PC-9 (cell line): ENCODE measurements around the gene ZMAT1. TPM values are rescaled to one million over a fixed set of nuclear protein-coding genes. Genes with fewer than 3 reads are reported as not detected.

Experiments
- BruUV-seq: library from RNA; stranded (reverse); fragments of 400-500 nt; replicated peaks from 2 replicates; lab custom pipeline; 2021; lab: Mats Ljungman, UMichigan
- CTCF ChIA-PET: fragments of 300-600 bp; sonication (Branson Sonifier 250); formaldehyde crosslinking; loops from one replicate; lab custom pipeline; 2022; ENCODE audit warnings: antibody characterized with exemption; lab: Charles Lee
- POLR2A ChIA-PET: fragments of 300-600 bp; sonication (Branson Sonifier 250); formaldehyde crosslinking; loops from one replicate; lab custom pipeline; 2022; ENCODE audit warnings: antibody characterized with exemption; ENCODE audit not compliant: unreplicated experiment; lab: Charles Lee
- DNase-seq, 2 experiments: peaks; one replicate each; pipeline versions ENCODE4 v3.0.0 to v3.0.0-alpha.2; 2015 to 2022; ENCODE audit warnings: mixed read lengths in 1 of 2
- H2AFZ ChIP-seq: fragments of 200-600 bp; sonication (generic); 2 replicates; pipeline ENCODE4 v1.8.1; 2017; ENCODE audit warnings: antibody characterized with exemption
- H3F3A ChIP-seq: fragments of 200-600 bp; sonication (generic); 2 replicates; pipeline ENCODE4 v1.8.1; 2017; ENCODE audit warnings: antibody characterized with exemption, mild to moderate bottlenecking, low read depth; ENCODE audit not compliant: insufficient read depth
- H3K27ac ChIP-seq: fragments of 200-600 bp; sonication (generic); 2 replicates; pipeline ENCODE4 v1.6.1; 2016; ENCODE audit warnings: mixed run types
- H3K27me3 ChIP-seq: fragments of 200-600 bp; sonication (generic); 2 replicates; pipeline ENCODE4 v1.6.1; 2016; ENCODE audit warnings: low read depth, mixed run types; ENCODE audit not compliant: insufficient read depth
- H3K36me3 ChIP-seq: fragments of 200-600 bp; sonication (generic); 2 replicates; pipeline ENCODE4 v1.6.1; 2016; ENCODE audit warnings: low read depth, mixed run types
- H3K4me1 ChIP-seq: fragments of 200-600 bp; sonication (generic); replicated peaks from 2 replicates; pipeline ENCODE4 v1.6.1; 2016; ENCODE audit warnings: mixed run types; ENCODE audit not compliant: insufficient read depth
- H3K4me2 ChIP-seq: fragments of 200-600 bp; sonication (generic); 2 replicates; pipeline ENCODE4 v1.6.1; 2017; ENCODE audit warnings: mixed run types
- H3K4me3 ChIP-seq: fragments of 200-600 bp; sonication (generic); 2 replicates; pipeline ENCODE4 v1.6.1; 2016; ENCODE audit warnings: mixed run types
- H3K79me2 ChIP-seq: fragments of 200-600 bp; sonication (generic); 2 replicates; pipeline ENCODE4 v1.6.1; 2017; ENCODE audit warnings: low read depth, mixed run types
- H3K9me2 ChIP-seq: fragments of 200-600 bp; sonication (generic); 2 replicates; pipeline ENCODE4 v1.8.1; 2017; ENCODE audit warnings: mild to moderate bottlenecking; ENCODE audit not compliant: insufficient read depth
- H3K9me3 ChIP-seq: fragments of 200-600 bp; sonication (generic); 2 replicates; pipeline ENCODE4 v1.8.1; 2016; ENCODE audit warnings: low read depth; ENCODE audit not compliant: insufficient read depth
- H4K20me1 ChIP-seq: fragments of 200-600 bp; sonication (generic); 2 replicates; pipeline ENCODE4 v1.8.1; 2017; ENCODE audit not compliant: insufficient read depth
- EZH2 ChIP-seq: fragments of 200-600 bp; sonication (generic); IDR thresholded peaks from 2 replicates; pipeline ENCODE4 v1.8.0; 2017; ENCODE audit warnings: antibody characterized with exemption, low read depth
- intact Hi-C: fragments of 100-400 bp; cut with micrococcal nuclease; formaldehyde crosslinking; loops from one replicate; pipeline ENCODE4 v1.10.0; 2022; ENCODE audit not compliant: unreplicated experiment
- total RNA-seq: library from RNA; stranded (reverse); gene quantifications from 2 replicates; pipeline ENCODE4 v1.2.3, GENCODE V29; 2021
- TF ChIP-seq, protein P1 (sequence below): fragments of 200-600 bp; sonication (generic); conservative IDR thresholded peaks from 2 replicates; pipeline ENCODE4 v1.6.1; 2017; ENCODE audit warnings: mixed run types, antibody characterized with exemption, mild to moderate bottlenecking, moderate library complexity

The ZMAT1 gene
- total RNA-seq, 1 experiment from 2014 or later: not detected

DNA sequence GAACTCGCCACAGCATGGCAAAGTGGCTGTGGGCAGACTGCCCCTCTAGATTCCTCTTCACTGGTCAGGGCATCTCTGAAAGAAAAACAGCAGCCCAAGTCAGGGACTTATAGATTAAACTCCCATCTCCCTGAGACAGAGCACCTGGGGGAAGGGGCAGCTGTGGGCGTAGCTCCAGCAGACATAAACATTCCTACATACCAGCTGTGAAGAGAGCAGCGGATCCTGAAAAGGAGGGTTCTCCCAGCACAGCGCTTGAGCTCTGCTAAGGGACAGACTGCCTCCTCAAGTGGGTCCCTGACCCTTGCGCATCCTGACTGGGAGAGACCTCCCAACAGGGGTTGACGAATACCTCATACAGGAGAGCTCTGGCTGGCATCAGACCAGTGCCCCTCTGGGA is 18.8 kb upstream of the ZMAT1 start:
- POLR2A ChIA-PET: no interaction called here

DNA sequence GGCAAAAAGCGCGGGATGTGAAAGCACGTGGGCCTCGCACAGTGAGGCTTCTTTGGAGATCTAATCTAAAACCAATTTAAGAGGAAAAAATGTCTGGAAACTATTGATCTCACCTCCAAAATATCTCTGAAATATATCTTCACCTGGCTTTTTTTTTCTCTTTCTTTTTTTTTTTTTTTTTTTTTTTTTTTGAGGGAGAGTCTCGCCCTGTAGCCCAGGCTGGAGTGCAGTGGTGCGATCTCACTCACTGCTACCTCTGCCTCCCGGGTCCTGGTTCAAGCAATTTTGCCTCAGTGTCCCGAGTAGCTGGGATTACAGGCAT is 383 bp upstream of the ZMAT1 start:
- no peaks in the 10 kb centered on the region for H3F3A ChIP-seq
- H2AFZ ChIP-seq: peak overlapping the region; percentile 75
- no peaks in the 10 kb centered on the region for H3K9me3 ChIP-seq
- H3K4me1 ChIP-seq: no peaks in the 10 kb centered on the region
- peak overlapping the region; percentile 72 for H3K4me2 ChIP-seq
- H3K4me3 ChIP-seq: peak overlapping the region; percentile 58; the same call in 1 of the 2 replicates
- no peaks in the 10 kb centered on the region for H3K36me3 ChIP-seq
- H3K9me2 ChIP-seq: no peaks in the 10 kb centered on the region
- TF ChIP-seq, protein P1, sequence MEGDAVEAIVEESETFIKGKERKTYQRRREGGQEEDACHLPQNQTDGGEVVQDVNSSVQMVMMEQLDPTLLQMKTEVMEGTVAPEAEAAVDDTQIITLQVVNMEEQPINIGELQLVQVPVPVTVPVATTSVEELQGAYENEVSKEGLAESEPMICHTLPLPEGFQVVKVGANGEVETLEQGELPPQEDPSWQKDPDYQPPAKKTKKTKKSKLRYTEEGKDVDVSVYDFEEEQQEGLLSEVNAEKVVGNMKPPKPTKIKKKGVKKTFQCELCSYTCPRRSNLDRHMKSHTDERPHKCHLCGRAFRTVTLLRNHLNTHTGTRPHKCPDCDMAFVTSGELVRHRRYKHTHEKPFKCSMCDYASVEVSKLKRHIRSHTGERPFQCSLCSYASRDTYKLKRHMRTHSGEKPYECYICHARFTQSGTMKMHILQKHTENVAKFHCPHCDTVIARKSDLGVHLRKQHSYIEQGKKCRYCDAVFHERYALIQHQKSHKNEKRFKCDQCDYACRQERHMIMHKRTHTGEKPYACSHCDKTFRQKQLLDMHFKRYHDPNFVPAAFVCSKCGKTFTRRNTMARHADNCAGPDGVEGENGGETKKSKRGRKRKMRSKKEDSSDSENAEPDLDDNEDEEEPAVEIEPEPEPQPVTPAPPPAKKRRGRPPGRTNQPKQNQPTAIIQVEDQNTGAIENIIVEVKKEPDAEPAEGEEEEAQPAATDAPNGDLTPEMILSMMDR: no peak
- TF ChIP-seq EZH2: no peak
- H3K27ac ChIP-seq: no peak overlapping the region
- no peaks in the 10 kb centered on the region for H3K27me3 ChIP-seq
- ChIA-PET POLR2A (no interaction called here), CTCF (no interaction called here)
- H3K79me2 ChIP-seq: no peaks in the 10 kb centered on the region
- intact Hi-C loops: no loop called here
- DNase-seq: no peak
- no peaks in the 10 kb centered on the region for H4K20me1 ChIP-seq
- BruUV-seq: no TSS peak

More for the DNA sequence above, 18.8 kb upstream of the ZMAT1 start:
- Histone ChIP-seq H3K9me3 (no peaks in the 10 kb centered on the region), H2AFZ (no peak overlapping the region), H3K79me2 (no peaks in the 10 kb centered on the region), H3K27me3 (no peaks in the 10 kb centered on the region), H3K9me2 (no peaks in the 10 kb centered on the region), H3K36me3 (no peaks in the 10 kb centered on the region), H3K4me1 (no peaks in the 10 kb centered on the region), H4K20me1 (no peaks in the 10 kb centered on the region), H3F3A (no peaks in the 10 kb centered on the region), H3K4me3 (no peak overlapping the region), H3K27ac (no peak overlapping the region), H3K4me2 (no peak overlapping the region)
- CTCF ChIA-PET: no interaction called here
- intact Hi-C loops: no loop called here
- no peak for TF ChIP-seq EZH2
- TF ChIP-seq, protein P1: no peak
- no peak for DNase-seq
- no TSS peak for BruUV-seq

DNA sequence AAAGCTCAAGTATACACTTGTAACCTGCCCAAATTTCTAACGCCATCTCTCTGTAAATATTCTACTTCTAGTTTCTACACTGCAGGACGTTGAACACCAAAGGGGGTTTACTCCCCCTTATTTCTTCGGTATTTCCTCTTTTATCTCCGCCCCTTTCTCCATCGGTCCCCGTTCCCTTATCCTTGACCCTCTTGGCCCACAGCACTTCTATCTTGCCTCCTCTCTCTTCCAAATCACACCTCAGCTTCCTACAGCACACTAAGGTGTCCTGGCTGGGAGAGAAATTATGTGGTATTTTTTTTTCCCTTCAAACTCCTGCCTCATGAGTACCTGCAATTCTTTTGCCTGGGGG is 715 bp downstream of the ZMAT1 start:
- no peak overlapping the region for H3K27ac ChIP-seq
- POLR2A ChIA-PET: no interaction called here
- H3K27me3 ChIP-seq: no peaks in the 10 kb centered on the region
- H3K4me2 ChIP-seq: peak overlapping the region; percentile 72
- intact Hi-C loops: no loop called here
- no peaks in the 10 kb centered on the region for H3K9me2 ChIP-seq
- no peaks in the 10 kb centered on the region for H3K4me1 ChIP-seq
- no TSS peak for BruUV-seq
- H4K20me1 ChIP-seq: no peaks in the 10 kb centered on the region
- peak overlapping the region; percentile 75; the same call in 1 of the 2 replicates for H2AFZ ChIP-seq
- no peak for DNase-seq
- CTCF ChIA-PET: no interaction called here
- H3F3A ChIP-seq: no peaks in the 10 kb centered on the region
- no peaks in the 10 kb centered on the region for H3K36me3 ChIP-seq
- H3K4me3 ChIP-seq: peak overlapping the region; percentile 58; the same call in 1 of the 2 replicates
- no peaks in the 10 kb centered on the region for H3K79me2 ChIP-seq
- H3K9me3 ChIP-seq: no peaks in the 10 kb centered on the region
- TF ChIP-seq, protein P1: no peak
- TF ChIP-seq EZH2: no peak
